Hindlimb muscle (tissue), 1 donor: Measurements from ENCODE around the gene BMI1. TPM values are rescaled to one million over a fixed set of nuclear protein-coding genes. Genes with fewer than 3 reads are reported as not detected.
"Not testable (repeated sequence)": the region's sequence is repeated elsewhere in the genome, so short reads cannot be mapped to it uniquely, and the experiment has no call there.

Source experiments
- DNase-seq: peaks from one replicate; pipeline ENCODE4 v3.0.0-alpha.2; 2013
- polyA plus RNA-seq: library from polyadenylated mRNA; unstranded; fragments of 120-200 nt; gene quantifications from one replicate; pipeline ENCODE4 v1.2.1, GENCODE V29; 2013; ENCODE audit not compliant: insufficient read length

The BMI1 gene
- polyA plus RNA-seq = 47.9 TPM

GRCh38 chr10:22320591-22321155 lies at the start of gene BMI1:
BMI1 (plus strand) TSS chr10:22321099; CDS start chr10:22326450, 5,351 bp downstream.
- DNase-seq = peak; percentile 85

DNA sequence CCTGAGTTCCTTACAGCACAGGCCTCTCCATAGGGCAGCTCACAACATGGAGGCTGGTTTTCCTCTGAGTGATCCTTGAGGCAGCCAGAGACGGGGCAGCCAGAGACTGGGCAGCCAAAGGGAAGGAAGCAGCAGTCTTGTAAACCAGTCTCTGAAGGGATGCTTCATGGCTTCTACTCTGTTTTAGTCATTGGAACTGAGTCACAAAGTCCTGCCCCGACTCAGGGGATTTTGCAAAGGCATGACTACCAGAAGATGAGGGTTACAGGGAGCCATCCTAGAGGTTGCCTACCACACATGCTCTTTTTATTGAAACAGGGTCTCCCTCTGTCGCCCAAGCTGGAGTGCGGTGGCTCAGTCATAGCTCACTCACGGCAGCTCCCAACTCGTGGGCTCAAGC lies 49.1 kb upstream of the BMI1 start:
- no peak for DNase-seq

DNA sequence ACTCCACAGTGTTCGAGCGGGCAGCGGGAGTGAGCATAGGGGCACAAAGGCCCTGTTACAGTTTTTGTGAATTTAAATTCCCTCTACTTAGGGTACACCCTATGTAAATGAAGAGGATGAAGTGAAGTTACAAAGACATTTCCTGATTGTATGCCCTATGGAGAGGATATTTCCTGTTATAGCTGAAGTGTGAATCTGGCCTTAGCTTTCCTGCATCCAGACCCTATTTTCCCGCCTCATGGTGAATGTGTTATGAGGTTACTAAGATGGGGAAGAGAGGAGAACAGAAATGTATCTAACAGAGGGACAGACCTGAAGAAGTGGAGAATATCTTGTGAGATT lies 42.5 kb upstream of the BMI1 start:
- DNase-seq = no peak

- DNase-seq = no peak
Observed at GRCh38 chr10:22280078-22280477, 40.8 kb upstream of the BMI1 start.

DNA sequence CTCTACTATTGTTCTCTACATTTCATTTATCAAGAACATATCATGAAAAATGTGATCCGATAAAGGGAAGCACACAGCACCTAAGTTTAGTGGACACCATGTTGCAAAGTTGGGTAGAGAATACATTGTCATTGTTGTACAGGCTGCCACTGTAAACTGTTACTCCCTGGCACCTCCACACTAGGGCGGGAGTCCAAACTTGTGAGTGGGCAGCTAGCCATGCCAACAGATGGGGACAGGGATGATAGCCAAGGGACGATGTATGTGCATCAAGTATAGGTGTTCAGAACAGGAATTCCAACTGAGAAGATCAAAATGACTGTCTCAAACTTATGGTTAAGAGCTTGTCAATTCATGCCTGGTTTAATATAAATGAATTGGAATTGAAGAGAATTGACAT lies 35.8 kb upstream of the BMI1 start:
- no peak for DNase-seq

GRCh38 chr10:22293747-22294404 lies 27.0 kb upstream of the BMI1 start:
- DNase-seq = no peak

DNA sequence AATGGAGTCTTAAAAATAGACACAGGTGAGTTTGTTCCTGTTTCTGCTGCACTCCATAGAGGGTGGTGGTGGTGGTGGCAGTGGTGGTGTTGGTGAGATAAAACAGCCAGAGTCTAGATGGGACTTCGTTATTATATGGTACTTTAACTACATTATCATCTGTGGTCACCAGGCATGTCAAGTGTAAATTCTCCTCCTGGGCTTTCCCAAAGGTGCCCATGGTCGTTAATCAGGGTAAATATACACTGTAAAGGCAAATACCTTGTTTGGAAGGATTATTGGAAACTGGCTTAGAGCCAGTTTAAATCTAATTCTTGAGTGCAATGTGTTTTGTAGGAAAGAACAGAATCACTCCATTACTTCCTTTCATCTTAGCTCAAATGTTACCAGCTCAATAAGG lies 26.2 kb upstream of the BMI1 start:
- no peak for DNase-seq

GRCh38 chr10:22301193-22301592 lies 19.7 kb upstream of the BMI1 start:
- DNase-seq = no peak

DNA sequence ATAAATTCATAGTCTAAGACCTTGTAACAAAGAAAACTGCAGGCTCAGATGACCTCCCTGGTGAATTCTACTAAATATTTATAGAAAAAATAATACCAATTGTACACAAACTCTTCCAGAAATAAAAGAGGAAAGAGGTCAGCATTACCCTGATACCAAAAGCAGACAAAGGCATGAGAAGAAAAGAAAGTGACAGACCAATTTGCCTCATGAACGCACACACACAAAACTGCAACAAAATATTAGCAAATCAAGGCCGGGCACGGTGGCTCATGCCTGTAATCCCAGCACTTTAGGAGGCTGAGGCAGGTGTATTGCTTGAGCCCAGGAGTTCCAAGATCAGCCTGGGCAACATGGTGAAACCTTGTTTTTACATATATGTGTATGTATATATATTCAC lies 17.4 kb upstream of the BMI1 start:
- no peak for DNase-seq

- no peak for DNase-seq
Observed at GRCh38 chr10:22305721-22306120, 15.2 kb upstream of the BMI1 start.

- no peak for DNase-seq
Observed at GRCh38 chr10:22308390-22308789, 12.5 kb upstream of the BMI1 start.

DNA sequence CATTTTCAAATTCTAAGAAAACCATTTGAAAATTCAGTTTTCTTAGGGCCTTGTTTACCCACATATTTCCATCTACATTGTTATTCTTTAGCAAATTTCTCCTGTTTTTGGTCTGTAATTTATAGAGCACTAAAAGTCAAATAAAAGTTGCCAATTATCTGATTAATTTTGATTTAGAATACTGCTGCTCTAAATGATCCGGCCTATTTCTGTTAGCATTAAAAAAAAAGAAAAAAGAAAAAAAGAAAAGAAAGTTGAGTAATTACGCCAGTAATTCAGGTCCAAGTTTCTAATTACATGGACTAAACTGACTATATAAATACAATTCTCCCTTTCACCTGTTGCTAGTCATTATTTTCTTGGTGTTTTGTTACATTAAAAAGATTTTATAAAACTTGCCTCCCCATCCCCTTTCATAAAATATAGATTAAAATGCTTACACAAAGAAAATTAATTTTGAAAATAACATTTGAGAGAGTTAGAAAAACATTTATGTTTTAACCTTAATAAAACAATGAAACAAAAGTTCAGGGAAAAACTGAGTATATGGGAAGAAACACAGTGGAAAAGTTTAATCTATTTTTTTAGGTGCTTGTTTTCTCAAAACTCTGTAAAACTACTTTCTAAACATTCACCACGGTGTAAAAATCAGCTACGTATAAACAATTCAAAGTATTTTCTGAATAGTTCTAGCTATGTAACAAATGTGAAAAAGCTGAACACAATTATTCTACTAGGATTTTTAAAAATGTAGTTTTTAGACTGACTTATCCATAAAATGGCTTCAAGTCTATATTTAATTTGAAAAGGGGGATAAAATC lies 11.5 kb upstream of the BMI1 start:
- no peak for DNase-seq

DNA sequence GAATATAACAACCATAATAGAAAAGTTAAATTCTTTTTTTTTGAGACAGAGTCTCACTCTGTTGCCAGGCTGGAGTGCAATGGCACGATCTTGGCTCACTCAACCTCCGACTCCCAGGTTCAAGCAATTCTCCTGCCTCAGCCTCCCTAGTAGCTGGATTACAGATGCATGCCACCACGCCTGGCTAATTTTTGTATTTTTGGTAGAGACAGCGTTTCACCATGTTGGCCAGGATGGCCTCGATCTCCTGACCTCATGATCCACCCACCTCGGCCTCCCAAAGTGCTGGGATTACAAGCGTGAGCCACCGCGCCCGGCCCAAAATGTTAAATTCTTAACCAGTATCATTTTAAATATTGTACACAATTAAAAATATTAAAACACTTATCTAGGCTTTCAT lies 10.9 kb upstream of the BMI1 start:
- DNase-seq = not testable (repeated sequence)

- DNase-seq = no peak
Observed at GRCh38 chr10:22310928-22311327, 10.0 kb upstream of the BMI1 start.

DNA sequence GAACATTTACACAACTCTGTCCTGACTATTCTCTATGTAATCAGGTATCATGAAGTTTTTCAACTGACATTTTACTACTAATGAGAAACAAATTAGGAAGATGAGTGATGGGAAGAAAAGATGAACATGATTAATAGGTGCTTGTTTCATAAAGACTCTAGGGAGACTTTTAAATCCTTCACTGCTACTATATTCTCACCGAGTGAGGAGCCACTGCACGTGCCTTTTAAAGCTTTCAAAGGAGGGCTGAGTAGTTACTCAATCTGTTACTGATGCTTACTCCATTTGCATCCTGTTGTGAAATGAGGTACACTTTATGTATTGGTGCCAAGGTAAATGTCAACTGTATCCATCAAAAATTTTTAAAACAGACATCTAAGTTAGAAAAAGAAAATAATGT lies 6.0 kb upstream of the BMI1 start:
- no peak for DNase-seq

DNA sequence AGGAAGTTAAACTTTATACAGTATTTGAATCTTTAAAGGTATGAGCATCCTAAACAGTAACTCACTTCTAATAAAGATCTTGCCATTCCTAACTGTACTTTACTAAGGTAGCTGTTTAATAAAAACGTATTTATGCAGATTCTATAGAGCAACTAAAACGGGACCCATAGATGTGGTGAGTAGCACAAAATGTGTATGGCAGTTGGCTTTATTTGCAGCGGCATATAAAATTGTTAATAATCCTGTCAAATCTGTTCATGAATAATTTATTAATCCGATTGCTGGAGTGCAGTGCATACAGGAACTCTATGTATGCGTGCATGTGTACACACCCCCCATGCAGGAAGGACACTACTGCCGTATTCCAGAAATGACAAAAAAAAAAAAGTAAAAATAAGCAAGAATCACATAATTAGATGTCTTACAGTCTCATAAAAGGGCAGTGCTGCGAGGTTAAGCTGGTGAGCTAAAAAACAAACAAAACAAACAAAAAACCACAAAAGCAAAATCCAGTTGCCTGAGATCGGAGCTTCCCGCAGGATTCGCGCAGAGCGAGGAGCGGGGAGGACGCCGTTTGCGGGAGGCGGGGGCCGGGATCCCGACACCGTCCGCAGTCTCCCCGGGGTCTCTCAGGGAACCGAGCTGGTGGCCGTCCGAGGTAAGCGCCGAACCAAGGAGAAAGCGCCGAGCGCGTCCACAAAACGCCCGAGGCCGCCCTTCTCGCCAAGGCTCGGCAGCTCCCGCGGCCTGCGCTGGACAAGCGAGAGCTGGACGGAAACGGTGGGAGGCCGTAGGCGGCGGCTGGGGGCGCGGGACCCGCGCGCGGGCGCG lies 5.2 kb upstream of the BMI1 start:
- no peak for DNase-seq

DNA sequence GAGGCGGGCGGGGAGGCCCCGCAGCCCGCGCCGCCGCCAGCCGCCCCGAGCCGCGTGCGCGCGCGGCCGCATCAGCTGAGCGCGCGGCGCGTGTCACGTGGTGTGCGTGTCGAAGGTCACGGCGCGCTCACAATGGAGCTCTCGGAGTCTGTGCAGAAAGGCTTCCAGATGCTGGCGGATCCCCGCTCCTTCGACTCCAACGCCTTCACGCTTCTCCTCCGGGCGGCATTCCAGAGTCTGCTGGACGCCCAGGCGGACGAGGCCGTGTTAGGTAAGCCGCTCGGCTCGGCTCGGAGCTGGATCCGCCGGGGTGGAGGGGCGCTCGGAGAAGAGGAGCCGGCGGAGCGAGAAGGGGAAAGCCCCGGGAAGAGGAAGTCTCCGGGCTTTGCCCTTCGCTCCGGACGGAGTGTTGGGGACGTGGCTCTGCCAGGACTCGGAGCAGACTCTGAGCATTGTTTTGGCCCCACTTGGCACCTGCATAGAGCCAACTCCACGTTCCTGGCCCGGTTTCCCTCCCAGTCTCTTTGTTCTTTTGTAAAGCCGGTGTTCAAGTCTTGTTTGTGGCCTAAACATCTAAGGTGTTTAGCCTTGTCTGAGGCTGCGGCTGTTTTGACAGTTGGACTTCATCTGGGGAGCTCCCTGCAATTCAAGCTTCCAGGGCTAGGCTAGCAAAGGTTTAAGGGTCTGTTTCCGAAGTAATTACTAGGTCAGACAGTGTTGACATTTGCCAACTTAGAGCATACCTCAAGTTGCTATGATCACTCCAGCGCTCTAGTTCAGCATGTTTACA lies 4.4 kb upstream of the BMI1 start, which contains the start of gene COMMD3:
Gene COMMD3, plus strand, starts transcription at position 103 of the 790 bp plus-strand sequence. Its CDS starts 30 bp downstream, at position 133.
- peak; percentile 96 for DNase-seq

DNA sequence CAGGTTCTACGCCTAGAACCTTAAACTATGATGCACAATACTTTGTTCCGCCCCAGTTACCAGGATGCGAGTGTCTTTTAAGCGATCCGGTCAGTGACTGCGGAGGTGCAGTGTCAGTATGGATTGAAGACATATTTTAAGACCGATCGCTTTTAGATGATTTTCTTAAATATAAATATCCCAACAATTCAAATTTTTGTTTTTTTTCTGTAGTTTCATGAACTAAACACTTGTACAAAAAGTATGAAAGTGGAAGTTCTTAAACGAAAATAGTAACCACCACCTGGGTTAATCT lies 3.9 kb upstream of the BMI1 start:
- DNase-seq = no peak

GRCh38 chr10:22317771-22318565 lies 2.9 kb upstream of the BMI1 start:
- no peak for DNase-seq

- no peak for DNase-seq
Observed at GRCh38 chr10:22318772-22319171, 2.1 kb upstream of the BMI1 start.

- no peak for DNase-seq
Observed at GRCh38 chr10:22319547-22319979, 1.3 kb upstream of the BMI1 start.
